Gastrocnemius medialis (tissue), 4 donors: Measurements from ENCODE around the gene ESR1.

Experiments
- POLR2A ChIP-seq, 2 donors: fragments of 450-650 bp; IDR thresholded peaks; one replicate each; pipeline ENCODE4 v1.6.1; 2017; ENCODE audit warnings: antibody characterized with exemption in 2 of 2, mild to moderate bottlenecking in 2 of 2, moderate library complexity in 2 of 2
- TF ChIP-seq, protein P1 (sequence below), 5 experiments: fragments of 450-650 bp in 3 of 5; fragments of 200-600 bp in 2 of 5; sonication (generic) in 2 of 5; IDR thresholded peaks in 4 of 5; conservative IDR thresholded peaks in 1 of 5; 1 replicate in 4 of 5; 2 replicates in 1 of 5; pipeline ENCODE4 v1.5.1; 2016 to 2019; ENCODE audit warnings: antibody characterized with exemption in 5 of 5, mild to moderate bottlenecking in 3 of 5, moderate library complexity in 3 of 5

GRCh38 chr6:151813858-151814257 is 6.4 kb downstream of the ESR1 start:
- TF ChIP-seq, protein P1, sequence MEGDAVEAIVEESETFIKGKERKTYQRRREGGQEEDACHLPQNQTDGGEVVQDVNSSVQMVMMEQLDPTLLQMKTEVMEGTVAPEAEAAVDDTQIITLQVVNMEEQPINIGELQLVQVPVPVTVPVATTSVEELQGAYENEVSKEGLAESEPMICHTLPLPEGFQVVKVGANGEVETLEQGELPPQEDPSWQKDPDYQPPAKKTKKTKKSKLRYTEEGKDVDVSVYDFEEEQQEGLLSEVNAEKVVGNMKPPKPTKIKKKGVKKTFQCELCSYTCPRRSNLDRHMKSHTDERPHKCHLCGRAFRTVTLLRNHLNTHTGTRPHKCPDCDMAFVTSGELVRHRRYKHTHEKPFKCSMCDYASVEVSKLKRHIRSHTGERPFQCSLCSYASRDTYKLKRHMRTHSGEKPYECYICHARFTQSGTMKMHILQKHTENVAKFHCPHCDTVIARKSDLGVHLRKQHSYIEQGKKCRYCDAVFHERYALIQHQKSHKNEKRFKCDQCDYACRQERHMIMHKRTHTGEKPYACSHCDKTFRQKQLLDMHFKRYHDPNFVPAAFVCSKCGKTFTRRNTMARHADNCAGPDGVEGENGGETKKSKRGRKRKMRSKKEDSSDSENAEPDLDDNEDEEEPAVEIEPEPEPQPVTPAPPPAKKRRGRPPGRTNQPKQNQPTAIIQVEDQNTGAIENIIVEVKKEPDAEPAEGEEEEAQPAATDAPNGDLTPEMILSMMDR (IDR thresholded peaks at IDR 0.05 in 4 of 5, conservative IDR thresholded peaks at IDR 0.05 in 1 of 5) = no peak
- TF ChIP-seq POLR2A (IDR thresholded peaks at IDR 0.05) = no peak
